Measurements from ENCODE around the gene RGL2. TPM values are rescaled to one million over a fixed set of nuclear protein-coding genes. Genes with fewer than 3 reads are reported as not detected.

Gene RGL2
- polyA plus RNA-seq, 1 experiment, result 21.9 TPM

DNA sequence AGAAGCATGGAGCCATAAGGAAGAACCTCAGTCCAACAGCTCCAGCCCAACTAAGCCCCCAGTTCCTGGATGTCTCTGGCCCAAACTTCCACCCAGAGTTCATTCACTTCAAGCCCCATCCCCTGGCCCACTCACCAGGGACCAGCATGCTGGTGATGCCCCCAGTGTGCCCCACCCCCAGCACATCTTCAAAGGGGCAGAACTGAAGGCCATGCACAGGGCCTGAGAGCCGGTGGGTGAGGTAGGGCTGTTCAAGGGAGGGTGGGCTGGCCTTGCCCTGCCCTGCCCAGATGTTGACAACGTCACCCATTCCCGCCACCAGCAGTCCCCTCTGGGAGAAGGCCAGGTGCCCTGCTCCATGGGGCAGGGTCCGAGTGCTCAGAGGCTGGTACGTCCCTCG lies 18.2 kb downstream of the RGL2 start:
- Histone ChIP-seq H3K27ac (ENCODE audit: low read depth, low read length) (no peak overlapping the region), H3K27me3 (ENCODE audit: control insufficient read depth, insufficient read depth, low read length) (no peaks in the 10 kb centered on the region), H3K9me3 (ENCODE audit: control insufficient read depth, insufficient read depth, low read length) (no peaks in the 10 kb centered on the region), H3K4me3 (ENCODE audit: low read depth, low read length) (no peak overlapping the region)
- ChIA-PET POLR2A (interaction anchor here (3.0 kb wide), 1 partner anchor 9 kb away, joined by 8 read pairs; the partner anchor contains the start of genes RPS18 and VPS52), CTCF (interaction anchor here (1.6 kb wide), 1 partner anchor 9 kb away, joined by 11 read pairs; the partner anchor contains the start of genes PFDN6 and WDR46)
- TF ChIP-seq, protein P1, sequence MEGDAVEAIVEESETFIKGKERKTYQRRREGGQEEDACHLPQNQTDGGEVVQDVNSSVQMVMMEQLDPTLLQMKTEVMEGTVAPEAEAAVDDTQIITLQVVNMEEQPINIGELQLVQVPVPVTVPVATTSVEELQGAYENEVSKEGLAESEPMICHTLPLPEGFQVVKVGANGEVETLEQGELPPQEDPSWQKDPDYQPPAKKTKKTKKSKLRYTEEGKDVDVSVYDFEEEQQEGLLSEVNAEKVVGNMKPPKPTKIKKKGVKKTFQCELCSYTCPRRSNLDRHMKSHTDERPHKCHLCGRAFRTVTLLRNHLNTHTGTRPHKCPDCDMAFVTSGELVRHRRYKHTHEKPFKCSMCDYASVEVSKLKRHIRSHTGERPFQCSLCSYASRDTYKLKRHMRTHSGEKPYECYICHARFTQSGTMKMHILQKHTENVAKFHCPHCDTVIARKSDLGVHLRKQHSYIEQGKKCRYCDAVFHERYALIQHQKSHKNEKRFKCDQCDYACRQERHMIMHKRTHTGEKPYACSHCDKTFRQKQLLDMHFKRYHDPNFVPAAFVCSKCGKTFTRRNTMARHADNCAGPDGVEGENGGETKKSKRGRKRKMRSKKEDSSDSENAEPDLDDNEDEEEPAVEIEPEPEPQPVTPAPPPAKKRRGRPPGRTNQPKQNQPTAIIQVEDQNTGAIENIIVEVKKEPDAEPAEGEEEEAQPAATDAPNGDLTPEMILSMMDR (IDR thresholded peaks at IDR 0.05; ENCODE audit: low read depth, low read length), result no peak
- no peak for DNase-seq (ENCODE audit: low read depth, low spot score)

DNA sequence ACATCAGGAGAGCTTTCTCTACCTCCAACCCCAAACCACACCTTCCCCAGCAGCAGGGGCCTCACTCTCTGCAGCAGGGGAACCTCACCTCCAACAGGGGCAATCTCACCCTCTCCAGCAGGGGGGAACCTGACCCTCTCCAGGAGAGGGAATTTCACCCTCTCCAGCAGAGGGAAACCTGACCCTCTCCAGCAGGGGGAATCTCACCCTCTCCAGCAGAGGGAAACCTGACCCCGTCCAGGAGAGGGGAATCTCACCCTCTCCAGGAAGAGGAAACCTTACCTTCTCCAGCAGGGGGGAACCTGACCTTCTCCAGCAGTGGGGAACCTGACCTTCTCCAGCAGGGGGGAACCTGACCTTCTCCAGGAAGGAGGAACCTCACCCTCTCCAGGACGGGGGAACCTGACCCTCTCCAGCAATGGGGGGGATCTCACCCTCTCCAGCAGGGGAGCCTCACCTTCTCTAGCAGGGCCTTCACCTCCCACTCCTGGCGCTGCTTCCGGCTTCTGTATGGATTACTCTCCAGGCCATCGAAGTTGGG lies 18.7 kb downstream of the RGL2 start:
- no peaks in the 10 kb centered on the region for H3K27me3 ChIP-seq (ENCODE audit: control insufficient read depth, insufficient read depth, low read length)
- TF ChIP-seq, protein P1 (IDR thresholded peaks at IDR 0.05; ENCODE audit: low read depth, low read length), result peak; percentile 64
- no peak overlapping the region for H3K27ac ChIP-seq (ENCODE audit: low read depth, low read length)
- H3K9me3 ChIP-seq (ENCODE audit: control insufficient read depth, insufficient read depth, low read length), result no peaks in the 10 kb centered on the region
- no peak for DNase-seq (ENCODE audit: low read depth, low spot score)
- no peak overlapping the region for H3K4me3 ChIP-seq (ENCODE audit: low read depth, low read length)
- POLR2A ChIA-PET, result interaction anchor here (2.3 kb wide), 1 partner anchor 9 kb away, joined by 13 read pairs; the partner anchor contains the start of genes PFDN6 and WDR46
- CTCF ChIA-PET, result interaction anchor here (0.7 to 1.6 kb wide), 3 partner anchors 9 to 142 kb away, joined by 3 to 11 read pairs (median 4); partner anchors contain the start of genes PFDN6 and WDR46

DNA sequence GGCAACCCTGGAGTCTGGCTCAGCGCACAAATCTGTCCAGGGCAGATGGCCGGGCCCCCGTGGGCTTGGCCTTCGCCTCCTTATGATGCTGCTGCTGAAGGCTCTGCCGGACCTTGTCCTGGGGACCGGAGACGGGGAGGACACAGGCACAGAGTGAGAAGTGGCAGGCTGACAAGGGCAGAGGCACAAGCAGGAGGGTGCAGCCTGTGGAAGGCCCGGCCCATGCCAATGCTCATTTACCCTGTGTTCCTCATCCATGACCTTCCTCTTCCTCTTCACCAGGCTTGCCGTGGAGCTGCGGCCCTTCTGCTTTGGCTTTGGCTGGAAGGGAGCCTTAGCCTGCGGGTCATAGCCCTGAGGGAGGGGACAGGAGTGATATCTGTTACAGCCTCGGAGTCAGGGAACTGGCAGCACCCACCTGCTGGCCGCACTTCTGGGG lies 19.5 kb downstream of the RGL2 start:
- H3K4me3 ChIP-seq (ENCODE audit: low read depth, low read length), result no peak overlapping the region
- TF ChIP-seq, protein P1 (IDR thresholded peaks at IDR 0.05; ENCODE audit: low read depth, low read length), result no peak
- DNase-seq (ENCODE audit: low read depth, low spot score), result no peak
- no peak overlapping the region for H3K27ac ChIP-seq (ENCODE audit: low read depth, low read length)
- CTCF ChIA-PET, result interaction anchor here (0.6 to 1.6 kb wide), 3 partner anchors 10 to 128 kb away, joined by 3 to 11 read pairs (median 3); partner anchors contain the start of genes PFDN6 and WDR46
- no peaks in the 10 kb centered on the region for H3K9me3 ChIP-seq (ENCODE audit: control insufficient read depth, insufficient read depth, low read length)
- H3K27me3 ChIP-seq (ENCODE audit: control insufficient read depth, insufficient read depth, low read length), result no peaks in the 10 kb centered on the region
- POLR2A ChIA-PET, result interaction anchor here (2.3 kb wide), 1 partner anchor 10 kb away, joined by 13 read pairs; the partner anchor contains the start of genes PFDN6 and WDR46

DNA sequence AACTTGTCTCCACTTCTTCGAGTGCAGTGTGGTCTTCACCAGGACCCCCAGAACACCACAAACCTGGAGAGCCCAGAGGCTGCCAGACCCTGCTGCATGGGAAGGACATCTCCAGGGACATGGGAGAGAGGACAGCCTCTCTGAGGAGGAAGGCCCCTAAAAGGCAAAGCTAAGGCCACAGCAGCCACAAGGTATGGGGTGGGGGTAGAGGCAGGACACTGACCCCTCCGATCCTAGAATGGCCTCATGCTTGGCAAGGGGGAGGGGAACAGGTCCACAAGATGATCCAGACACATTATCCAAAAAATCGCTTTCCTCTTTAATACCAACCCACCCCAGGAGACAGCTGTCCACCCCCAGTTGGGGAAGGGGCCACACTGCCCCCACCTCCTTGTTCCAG lies 19.9 kb downstream of the RGL2 start:
- Histone ChIP-seq H3K27me3 (ENCODE audit: control insufficient read depth, insufficient read depth, low read length) (no peaks in the 10 kb centered on the region), H3K27ac (ENCODE audit: low read depth, low read length) (no peak overlapping the region), H3K4me3 (ENCODE audit: low read depth, low read length) (no peak overlapping the region), H3K9me3 (ENCODE audit: control insufficient read depth, insufficient read depth, low read length) (no peaks in the 10 kb centered on the region)
- ChIA-PET CTCF (interaction anchor here (0.5 to 2.0 kb wide), 4 partner anchors 11 to 118 kb away, joined by 3 to 11 read pairs (median 6); partner anchors contain the start of genes PFDN6 and WDR46), POLR2A (interaction anchor here (0.5 to 2.3 kb wide), 2 partner anchors 10 to 1604 kb away, joined by 3 to 13 read pairs; partner anchors contain the start of genes PFDN6 and WDR46)
- TF ChIP-seq, protein P1 (IDR thresholded peaks at IDR 0.05; ENCODE audit: low read depth, low read length), result no peak
- DNase-seq (ENCODE audit: low read depth, low spot score), result no peak

DNA sequence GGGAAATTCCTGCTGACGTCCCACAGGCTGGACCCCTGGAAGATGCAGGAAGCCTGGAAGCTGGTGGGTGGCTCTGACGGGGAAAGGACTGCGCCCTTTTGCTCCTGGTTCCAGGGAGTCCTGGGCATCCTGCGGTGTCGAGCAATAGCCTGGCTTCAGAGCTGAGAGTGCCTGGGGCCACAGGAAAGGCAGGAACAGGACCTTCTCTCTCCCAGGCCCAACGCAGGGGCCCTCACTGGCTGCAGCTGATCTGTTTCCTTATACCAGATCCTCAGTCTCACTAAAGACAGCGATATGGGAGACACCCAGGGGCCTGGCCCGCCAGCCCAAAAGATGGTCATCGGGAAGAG lies 20.4 kb downstream of the RGL2 start:
- ChIA-PET POLR2A (interaction anchor here (0.5 to 3.2 kb wide), 3 partner anchors 11 to 1604 kb away, joined by 3 to 15 read pairs (median 13); partner anchors contain the start of genes PFDN6 and WDR46), CTCF (interaction anchor here (0.5 to 2.0 kb wide), 2 partner anchors 67 to 119 kb away, joined by 3 to 8 read pairs; no protein-coding TSS in a partner anchor)
- TF ChIP-seq, protein P1 (IDR thresholded peaks at IDR 0.05; ENCODE audit: low read depth, low read length), result no peak
- no peaks in the 10 kb centered on the region for H3K27me3 ChIP-seq (ENCODE audit: control insufficient read depth, insufficient read depth, low read length)
- DNase-seq (ENCODE audit: low read depth, low spot score), result no peak
- H3K4me3 ChIP-seq (ENCODE audit: low read depth, low read length), result no peak overlapping the region
- H3K27ac ChIP-seq (ENCODE audit: low read depth, low read length), result no peak overlapping the region
- no peaks in the 10 kb centered on the region for H3K9me3 ChIP-seq (ENCODE audit: control insufficient read depth, insufficient read depth, low read length)

Data from AG04450 (cell line).